ENCODE measurements around the gene SLC15A3. TPM values are rescaled to one million over a fixed set of nuclear protein-coding genes. Genes with fewer than 3 reads are reported as not detected.

SLC15A3 gene
- total and polyA plus RNA-seq, 4 donors: 9.0 to 20.9 (median 16.3) TPM

DNA sequence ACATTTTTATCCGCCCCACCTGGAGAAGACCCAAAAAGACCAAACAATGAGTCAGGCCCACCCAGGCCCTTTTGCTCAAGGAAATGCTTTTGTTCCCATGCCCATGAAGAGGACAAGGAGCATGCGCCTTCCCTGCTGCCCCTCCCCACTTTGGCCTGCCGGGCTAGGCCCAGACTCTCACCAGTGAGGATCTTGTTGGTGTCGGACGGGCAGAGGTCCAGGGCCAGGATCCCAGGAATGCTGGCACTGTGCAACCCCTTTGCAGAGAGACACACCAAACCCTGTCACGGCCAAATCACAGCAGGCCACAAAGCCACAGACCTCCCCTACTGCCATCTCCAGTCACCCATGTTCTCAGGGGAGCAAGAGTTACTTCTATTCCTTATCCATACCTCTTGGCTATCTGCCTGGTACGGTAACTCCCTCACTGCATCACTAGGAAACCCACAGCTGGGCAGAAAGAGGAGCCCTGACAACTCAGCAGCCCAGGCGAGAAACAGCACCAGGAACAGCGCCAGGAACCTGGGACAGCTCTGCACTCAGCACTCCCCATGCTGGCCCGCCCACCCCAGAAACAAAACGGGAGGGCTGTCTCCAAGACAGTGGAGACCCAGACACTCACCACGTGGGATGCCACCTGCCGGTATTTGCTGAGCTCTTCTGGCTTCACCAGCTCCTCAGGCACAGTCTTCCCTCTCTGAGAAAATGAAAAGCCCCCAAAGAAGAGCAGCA, 51.1 kb downstream of the SLC15A3 start:
- H3K36me3 ChIP-seq (ENCODE audit: control insufficient read depth in 4 of 4, insufficient read depth in 3 of 4, low read depth in 1 of 4, low read length in 3 of 4): peaks cover 8 to 63% (median 54%) of the 10 kb centered on the region in 4 donors
- WGBS: 81% methylated on average over 13 of the region's 13 CpGs
- no peak overlapping the region for H3K4me3 ChIP-seq (ENCODE audit: low read depth in 1 of 3, low read length in 3 of 3)
- TF ChIP-seq JUND (IDR thresholded peaks at IDR 0.05) (no peak), SP1 (IDR thresholded peaks at IDR 0.05) (no peak), REST (IDR thresholded peaks at IDR 0.05) (no peak), RAD21 (IDR thresholded peaks at IDR 0.05) (no peak), CTCF (IDR thresholded peaks at IDR 0.05; ENCODE audit: low read depth, low read length, missing input control) (no peak), FOXA2 (IDR thresholded peaks at IDR 0.05) (no peak), EGR1 (IDR thresholded peaks at IDR 0.05; ENCODE audit: low read depth in 2 of 2) (no peak), HNF4A (conservative IDR thresholded peaks at IDR 0.05) (no peak), MAX (IDR thresholded peaks at IDR 0.05) (no peak), YY1 (IDR thresholded peaks at IDR 0.05) (no peak), HNF4G (IDR thresholded peaks at IDR 0.05) (no peak), TAF1 (conservative IDR thresholded peaks at IDR 0.05) (no peak)
- TF ChIP-seq, protein P1, sequence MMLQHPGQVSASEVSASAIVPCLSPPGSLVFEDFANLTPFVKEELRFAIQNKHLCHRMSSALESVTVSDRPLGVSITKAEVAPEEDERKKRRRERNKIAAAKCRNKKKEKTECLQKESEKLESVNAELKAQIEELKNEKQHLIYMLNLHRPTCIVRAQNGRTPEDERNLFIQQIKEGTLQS (IDR thresholded peaks at IDR 0.05): no peak
- no peak overlapping the region for H3K9ac ChIP-seq (ENCODE audit: low read depth in 1 of 2, low read length in 2 of 2)
- H3K4me1 ChIP-seq (ENCODE audit: control insufficient read depth in 4 of 4, insufficient read depth in 4 of 4, low read length in 3 of 4): peaks cover 0 to 37% (median 27%) of the 10 kb centered on the region in 4 donors
- DNase-seq (ENCODE audit: low spot score): no peak
- no peaks in the 10 kb centered on the region for H3K27me3 ChIP-seq (ENCODE audit: control insufficient read depth in 4 of 4, insufficient read depth in 4 of 4, low read length in 3 of 4)
- H3K27ac ChIP-seq (ENCODE audit: low read depth in 1 of 2, low read length in 2 of 2): no peak overlapping the region
- H3K9me3 ChIP-seq (ENCODE audit: control insufficient read depth in 4 of 4, low read length in 3 of 4): no peaks in the 10 kb centered on the region

DNA sequence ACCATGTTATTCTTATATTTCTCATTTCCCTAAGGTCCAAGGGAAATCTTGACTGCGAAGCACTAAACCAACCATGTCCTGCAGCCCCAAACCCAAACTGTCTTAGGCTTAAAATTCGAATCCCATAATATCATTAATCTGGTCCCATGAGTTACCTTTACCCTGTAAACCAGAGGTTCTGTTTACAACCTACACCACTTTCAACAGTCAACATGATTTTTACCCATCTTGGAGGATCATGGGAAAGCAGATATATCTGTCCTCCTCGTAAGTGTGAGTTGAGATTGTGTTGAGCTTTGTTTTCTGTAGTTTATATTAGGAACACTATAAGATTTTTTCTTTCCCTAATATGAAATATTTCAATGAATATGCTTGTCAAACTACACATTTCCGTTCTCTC, 52.0 kb downstream of the SLC15A3 start:
- peaks cover 0 to 29% (median 21%) of the 10 kb centered on the region in 4 donors for H3K4me1 ChIP-seq (ENCODE audit: control insufficient read depth in 4 of 4, insufficient read depth in 4 of 4, low read length in 3 of 4)
- DNase-seq (ENCODE audit: low spot score): no peak
- 62% methylated on average over 4 of the region's 4 CpGs for WGBS
- H3K27ac ChIP-seq (ENCODE audit: low read depth in 1 of 2, low read length in 2 of 2): no peak overlapping the region
- H3K9me3 ChIP-seq (ENCODE audit: control insufficient read depth in 4 of 4, low read length in 3 of 4): no peaks in the 10 kb centered on the region
- no peaks in the 10 kb centered on the region for H3K27me3 ChIP-seq (ENCODE audit: control insufficient read depth in 4 of 4, insufficient read depth in 4 of 4, low read length in 3 of 4)
- H3K9ac ChIP-seq (ENCODE audit: low read depth in 1 of 2, low read length in 2 of 2): no peak overlapping the region
- TF ChIP-seq HNF4A (conservative IDR thresholded peaks at IDR 0.05) (peak in 1 of 2 donors; percentile 38), NR2F2 (IDR thresholded peaks at IDR 0.05) (no peak)
- no peak overlapping the region for H3K4me3 ChIP-seq (ENCODE audit: low read depth in 1 of 3, low read length in 3 of 3)
- H3K36me3 ChIP-seq (ENCODE audit: control insufficient read depth in 4 of 4, insufficient read depth in 3 of 4, low read depth in 1 of 4, low read length in 3 of 4): peaks cover 8 to 71% (median 62%) of the 10 kb centered on the region in 4 donors
